BJ (cell line): Measurements from ENCODE around the gene USF1. TPM values are rescaled to one million over a fixed set of nuclear protein-coding genes. Genes with fewer than 3 reads are reported as not detected.

Experiments
- CTCF ChIA-PET: fragments of 350-600 bp; formaldehyde crosslinking; extraction: SDS; loops from one replicate; lab custom pipeline; 2021; ENCODE audit warnings: antibody characterized with exemption, inconsistent platforms; lab: Yijun Ruan, JAX
- POLR2A ChIA-PET: fragments of 300-600 bp; sonication (Branson Sonifier 250); formaldehyde crosslinking; extraction: SDS; loops from one replicate; lab custom pipeline; 2021; ENCODE audit warnings: antibody characterized with exemption; lab: Charles Lee
- DNase-seq: peaks from one replicate; pipeline ENCODE4 v3.0.0-alpha.2; 2011; ENCODE audit warnings: low read depth
- H3K27me3 ChIP-seq: 2 replicates; pipeline ENCODE4 v1.6.0; 2011; ENCODE audit warnings: low read length; ENCODE audit not compliant: control insufficient read depth, insufficient read depth
- H3K36me3 ChIP-seq: 2 replicates; pipeline ENCODE4 v1.5.1; 2011; ENCODE audit warnings: low read length; ENCODE audit not compliant: control insufficient read depth, insufficient read depth
- H3K4me3 ChIP-seq: 2 replicates; pipeline ENCODE4 v1.5.1; 2011; ENCODE audit warnings: low read depth, mild to moderate bottlenecking, control low read depth, low read length
- polyA plus RNA-seq: library from polyadenylated mRNA; depleted of rRNA; stranded (reverse); fragments of >200 nt; gene quantifications from 2 replicates; pipeline ENCODE4 v1.2.3, GENCODE V29; 2011
- TF ChIP-seq, protein P1 (sequence below): IDR thresholded peaks from 2 replicates; pipeline ENCODE4 v1.5.1; 2011; ENCODE audit warnings: low read depth, mild to moderate bottlenecking, control low read depth, inconsistent platforms, low read length, moderate library complexity; ENCODE audit not compliant: insufficient read depth

The USF1 gene
- polyA plus RNA-seq, 1 experiment = 40.4 TPM

DNA sequence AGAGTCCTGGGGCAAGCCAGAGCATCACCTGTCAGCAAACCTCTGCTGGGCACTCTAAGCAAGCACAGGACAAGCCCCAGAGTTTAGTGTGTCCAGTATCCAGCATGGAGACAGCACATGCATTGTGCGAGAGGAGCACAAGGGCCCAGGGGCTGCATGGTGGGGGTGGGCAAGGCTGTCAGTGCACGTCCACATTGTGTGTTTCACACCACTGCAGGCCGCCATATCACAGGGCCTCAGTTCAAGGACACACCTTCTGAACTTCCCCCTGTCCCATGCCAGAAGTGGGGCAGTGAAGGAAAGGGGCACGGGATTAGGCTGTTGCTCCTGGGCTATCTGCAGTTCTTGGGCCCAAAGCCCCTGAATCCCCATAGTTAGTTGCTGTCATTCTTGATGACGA, 6.2 kb downstream of the USF1 start:
- DNase-seq = no peak
- CTCF ChIA-PET = interaction anchor here (0.7 to 4.0 kb wide), 3 partner anchors 13 to 58 kb away, joined by 3 to 48 read pairs (median 3); partner anchors contain the start of gene KLHDC9
- no peak overlapping the region for H3K4me3 ChIP-seq
- POLR2A ChIA-PET = no interaction called here
- no peaks in the 10 kb centered on the region for H3K27me3 ChIP-seq
- TF ChIP-seq, protein P1, sequence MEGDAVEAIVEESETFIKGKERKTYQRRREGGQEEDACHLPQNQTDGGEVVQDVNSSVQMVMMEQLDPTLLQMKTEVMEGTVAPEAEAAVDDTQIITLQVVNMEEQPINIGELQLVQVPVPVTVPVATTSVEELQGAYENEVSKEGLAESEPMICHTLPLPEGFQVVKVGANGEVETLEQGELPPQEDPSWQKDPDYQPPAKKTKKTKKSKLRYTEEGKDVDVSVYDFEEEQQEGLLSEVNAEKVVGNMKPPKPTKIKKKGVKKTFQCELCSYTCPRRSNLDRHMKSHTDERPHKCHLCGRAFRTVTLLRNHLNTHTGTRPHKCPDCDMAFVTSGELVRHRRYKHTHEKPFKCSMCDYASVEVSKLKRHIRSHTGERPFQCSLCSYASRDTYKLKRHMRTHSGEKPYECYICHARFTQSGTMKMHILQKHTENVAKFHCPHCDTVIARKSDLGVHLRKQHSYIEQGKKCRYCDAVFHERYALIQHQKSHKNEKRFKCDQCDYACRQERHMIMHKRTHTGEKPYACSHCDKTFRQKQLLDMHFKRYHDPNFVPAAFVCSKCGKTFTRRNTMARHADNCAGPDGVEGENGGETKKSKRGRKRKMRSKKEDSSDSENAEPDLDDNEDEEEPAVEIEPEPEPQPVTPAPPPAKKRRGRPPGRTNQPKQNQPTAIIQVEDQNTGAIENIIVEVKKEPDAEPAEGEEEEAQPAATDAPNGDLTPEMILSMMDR = no peak
- peaks cover 29% of the 10 kb centered on the region for H3K36me3 ChIP-seq

DNA sequence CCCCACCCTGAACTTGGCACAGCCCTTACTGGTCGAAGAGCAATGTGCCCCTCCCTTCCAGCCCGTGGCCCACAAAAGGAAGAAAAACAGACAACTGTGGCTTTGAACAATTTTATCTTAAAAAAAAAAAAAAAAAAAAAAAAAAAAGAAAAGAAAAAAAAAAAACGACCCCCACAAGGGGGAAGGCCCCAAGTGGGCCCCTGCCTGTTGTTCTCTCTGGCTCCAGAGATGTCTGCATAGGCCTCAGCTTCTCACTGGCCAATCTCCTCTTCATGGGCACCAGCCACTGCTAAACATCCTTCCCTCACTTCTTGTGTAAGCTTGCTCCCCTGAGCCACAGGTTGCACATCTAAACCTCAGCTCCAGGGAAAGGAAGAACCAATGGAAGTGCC, 6.6 kb downstream of the USF1 start:
- Histone ChIP-seq H3K4me3 (no peak overlapping the region), H3K36me3 (peaks cover 29% of the 10 kb centered on the region), H3K27me3 (no peaks in the 10 kb centered on the region)
- ChIA-PET CTCF (interaction anchor here (0.7 to 4.0 kb wide), 3 partner anchors 13 to 59 kb away, joined by 3 to 48 read pairs (median 3); partner anchors contain the start of gene KLHDC9), POLR2A (no interaction called here)
- no peak for DNase-seq
- TF ChIP-seq, protein P1 = no peak

DNA sequence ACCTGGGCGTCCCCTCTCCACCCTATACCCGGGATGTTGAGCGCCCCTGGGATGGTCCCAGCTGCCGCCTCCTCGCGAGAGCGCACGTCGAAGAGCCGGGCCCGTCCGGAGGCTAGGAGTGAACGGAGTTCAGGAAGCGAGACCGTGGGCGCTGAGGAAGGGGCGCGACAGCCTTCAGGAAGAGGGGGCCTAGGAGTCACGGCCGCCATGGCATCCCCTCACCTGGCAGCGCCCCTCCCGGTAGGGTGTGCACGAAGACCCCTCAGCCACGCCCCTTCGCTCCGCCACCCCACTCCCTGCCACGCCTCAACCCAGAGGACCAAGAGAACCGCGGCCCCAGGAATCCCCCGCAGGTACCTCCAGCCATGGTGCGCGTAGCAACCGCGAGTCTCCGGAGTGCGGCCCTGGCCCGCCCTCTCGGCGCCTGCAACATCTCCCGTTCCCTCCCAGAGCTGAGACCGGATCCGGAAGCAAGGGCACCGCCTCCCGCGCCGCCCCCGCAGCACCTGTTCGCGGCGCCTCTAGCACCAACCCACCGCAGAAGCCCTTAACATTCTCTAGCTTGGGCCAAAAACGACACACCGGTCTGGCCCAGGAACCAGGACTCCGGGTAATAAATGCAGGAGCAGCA, 7.1 kb downstream of the USF1 start, which contains the start of gene TSTD1:
TSTD1 (minus strand) TSS at position 442 of the 631 bp plus-strand sequence; CDS start at position 367, 75 bp downstream.
- CTCF ChIA-PET = interaction anchor here (0.7 to 1.2 kb wide), 2 partner anchors 18 to 35 kb away, joined by 3 read pairs; partner anchors contain the start of gene F11R
- peaks cover 29% of the 10 kb centered on the region for H3K36me3 ChIP-seq
- POLR2A ChIA-PET = no interaction called here
- no peak within 1 kb of the TSS for H3K4me3 ChIP-seq
- no peak for DNase-seq
- H3K27me3 ChIP-seq = no peaks in the 10 kb centered on the region
- TF ChIP-seq, protein P1 = no peak

DNA sequence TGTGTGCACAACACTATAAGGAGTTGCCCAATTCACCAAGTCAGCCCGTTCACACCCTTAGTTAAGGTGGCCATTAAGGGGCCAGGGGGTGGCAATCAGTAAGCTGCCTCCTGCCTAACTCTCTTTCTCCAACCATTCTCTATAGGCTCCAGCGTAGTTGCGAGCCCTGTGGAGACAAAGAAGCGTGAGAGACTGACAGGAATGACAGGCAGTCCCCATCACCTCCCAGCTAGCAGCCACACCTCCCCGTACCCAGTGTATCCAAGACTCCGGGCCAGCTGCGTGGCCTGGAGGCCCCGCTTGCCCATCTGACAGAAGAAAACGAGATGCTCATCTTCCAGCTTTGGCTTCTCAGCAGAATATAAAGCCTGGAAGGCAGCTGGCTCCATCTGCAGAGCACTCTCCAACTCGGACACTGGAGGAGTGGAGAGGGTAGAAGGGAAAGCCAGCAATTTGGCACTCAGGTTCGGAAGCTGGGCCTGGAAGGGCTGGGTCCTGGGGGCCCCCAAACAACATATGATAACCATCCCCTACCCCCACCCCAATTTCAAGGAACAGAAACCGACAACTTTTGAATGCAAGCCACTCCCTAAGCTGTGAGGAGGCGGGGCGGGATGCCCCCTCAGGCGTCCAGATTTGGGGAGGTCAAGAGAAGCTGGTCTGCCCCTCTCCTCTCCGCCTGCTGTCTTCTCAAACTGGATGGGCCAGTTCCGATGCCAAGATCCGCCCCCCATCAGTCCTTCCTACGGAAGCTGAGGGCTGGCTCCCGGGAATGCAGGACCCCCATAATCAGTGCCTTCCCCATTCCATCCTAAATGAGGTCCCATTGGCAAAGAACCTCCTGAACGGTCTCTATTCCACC, 7.9 kb downstream of the USF1 start:
- H3K4me3 ChIP-seq = no peak overlapping the region
- POLR2A ChIA-PET = no interaction called here
- DNase-seq = no peak
- CTCF ChIA-PET = interaction anchor here (0.7 to 1.2 kb wide), 4 partner anchors 8 to 59 kb away, joined by 3 to 4 read pairs (median 4); partner anchors contain the start of gene F11R
- TF ChIP-seq, protein P1 = no peak
- no peaks in the 10 kb centered on the region for H3K27me3 ChIP-seq
- H3K36me3 ChIP-seq = peaks cover 29% of the 10 kb centered on the region

DNA sequence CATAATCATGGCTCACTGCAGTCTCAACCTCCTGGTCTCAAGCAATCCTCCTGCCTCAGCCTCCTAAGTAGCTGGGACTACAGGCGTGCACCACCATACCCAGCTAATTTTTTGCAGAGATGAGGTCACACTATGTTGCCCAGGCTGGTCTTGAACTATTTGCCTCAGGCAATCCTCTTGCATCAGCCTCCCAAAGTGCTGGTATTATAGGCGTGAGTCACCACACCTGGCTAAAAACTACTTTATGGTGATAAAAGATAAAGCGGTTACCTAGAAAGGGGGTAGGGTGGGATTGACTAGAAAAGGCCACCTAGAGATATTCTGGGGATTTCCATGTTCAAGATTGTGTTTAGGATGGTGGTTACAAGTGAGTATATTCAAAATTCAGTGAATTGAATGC, 12.0 kb downstream of the USF1 start:
- ChIA-PET CTCF (interaction anchor here (0.6 to 0.9 kb wide), 2 partner anchors 15 to 658 kb away, joined by 3 read pairs; no protein-coding TSS in a partner anchor), POLR2A (no interaction called here)
- TF ChIP-seq, protein P1 = no peak
- Histone ChIP-seq H3K27me3 (no peaks in the 10 kb centered on the region), H3K36me3 (peaks cover 4% of the 10 kb centered on the region; the same call in 1 of the 2 replicates), H3K4me3 (no peak overlapping the region)
- DNase-seq = no peak
